Stimulated activated CD8-positive, alpha-beta memory T cell treated with anti-CD3 and anti-CD28 coated beads, Interleukin-15, amount 100 ng/mL, for 24 hours (primary cell): ENCODE measurements around the gene METTL25B.

Source experiments
- DNase-seq: peaks from one replicate; pipeline ENCODE4 v3.0.0-alpha.2; 2020; ENCODE audit warnings: low read depth

METTL25B gene

DNA sequence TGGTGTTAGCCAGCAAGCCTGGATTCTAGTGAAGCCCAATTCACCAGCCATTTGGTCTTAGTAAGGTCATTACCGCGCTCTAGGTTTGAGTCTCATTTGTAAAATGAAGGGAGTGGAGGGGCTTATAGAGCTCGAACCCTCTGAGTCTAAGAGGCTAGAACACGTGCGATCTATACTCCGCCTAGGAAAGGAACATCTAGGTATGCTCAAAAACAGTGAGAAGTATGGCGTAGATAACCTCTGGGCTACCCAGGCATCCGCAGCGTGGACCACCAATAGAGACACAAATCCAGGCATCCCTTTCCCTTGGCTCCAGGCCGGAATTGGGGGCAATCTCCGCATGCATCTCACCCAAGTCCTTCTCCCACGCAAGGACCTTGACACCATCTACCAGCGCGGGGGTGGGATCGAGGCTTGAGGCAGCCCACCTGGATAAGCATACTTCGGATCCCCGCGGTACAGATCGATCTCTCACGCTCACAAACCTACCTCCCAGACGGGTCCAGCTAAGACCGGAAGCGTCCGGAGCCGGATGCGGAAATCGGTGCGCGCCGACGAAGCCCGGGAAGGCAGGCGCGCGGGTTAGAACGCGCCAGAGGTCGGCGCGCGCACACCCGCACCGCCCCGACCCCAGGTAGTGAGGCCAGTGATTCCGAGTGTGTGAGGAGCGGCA, at the start of gene METTL25B:
TSS of gene METTL25B (plus strand) at position 544 of the 673 bp plus-strand sequence. CDS start 636 bp downstream, outside the sequence.
- DNase-seq, result no peak

DNA sequence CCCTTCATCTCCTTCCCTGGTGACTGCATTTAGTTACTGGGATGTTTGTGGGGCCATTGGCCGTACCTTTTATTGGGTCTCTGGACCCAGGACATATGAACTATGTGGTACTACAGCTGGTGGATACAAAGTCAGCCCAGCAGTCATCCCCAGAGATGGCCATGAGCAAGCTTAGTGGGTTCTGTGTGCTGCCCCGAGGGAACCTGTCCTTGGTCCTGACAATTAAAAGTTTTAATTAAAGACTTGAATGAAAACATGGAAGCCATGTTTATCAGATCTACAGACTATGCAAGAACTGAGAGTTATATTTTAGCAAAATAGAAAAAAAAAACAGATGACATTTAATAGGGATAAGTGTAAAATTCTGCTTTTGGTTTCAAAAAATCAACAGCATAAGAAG, 48.2 kb upstream of the METTL25B start:
- DNase-seq, result no peak

DNA sequence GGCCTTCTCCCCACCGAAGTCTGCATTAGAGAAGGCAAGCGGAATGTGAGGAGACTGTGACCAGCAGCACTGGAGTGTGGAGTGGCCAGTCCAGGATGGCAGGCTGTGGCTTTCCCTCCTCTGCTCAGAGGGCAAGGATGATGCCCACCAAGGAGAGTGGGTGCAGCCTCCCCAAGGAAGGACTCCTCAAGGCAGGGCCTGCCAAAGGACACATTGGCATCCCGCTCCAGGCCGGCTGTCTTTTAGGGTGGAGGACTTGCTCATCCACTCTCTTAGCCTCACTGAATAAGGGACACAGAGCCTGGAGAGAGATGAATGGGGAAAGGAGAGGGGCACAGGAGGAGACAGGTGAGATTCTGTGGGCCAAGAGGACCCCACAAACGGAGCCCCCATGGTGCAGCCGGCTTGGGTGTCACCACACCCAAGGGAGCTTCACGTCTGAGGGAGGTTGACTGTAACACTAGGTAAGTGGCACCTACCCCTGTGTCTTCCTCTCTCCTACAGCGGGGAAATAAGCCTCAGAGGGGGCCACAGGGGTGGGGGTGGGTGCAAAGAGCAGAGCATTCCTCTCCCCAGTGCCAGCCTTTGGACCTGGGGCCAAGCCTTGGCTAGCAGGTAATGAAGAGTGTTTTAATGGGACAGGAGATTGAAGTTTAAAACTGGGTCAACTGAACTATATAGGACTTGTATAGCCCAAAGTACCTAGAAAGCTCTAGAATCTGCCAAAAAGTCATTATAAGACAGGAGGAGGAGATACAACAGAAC, 46.9 kb upstream of the METTL25B start:
- DNase-seq, result no peak

DNA sequence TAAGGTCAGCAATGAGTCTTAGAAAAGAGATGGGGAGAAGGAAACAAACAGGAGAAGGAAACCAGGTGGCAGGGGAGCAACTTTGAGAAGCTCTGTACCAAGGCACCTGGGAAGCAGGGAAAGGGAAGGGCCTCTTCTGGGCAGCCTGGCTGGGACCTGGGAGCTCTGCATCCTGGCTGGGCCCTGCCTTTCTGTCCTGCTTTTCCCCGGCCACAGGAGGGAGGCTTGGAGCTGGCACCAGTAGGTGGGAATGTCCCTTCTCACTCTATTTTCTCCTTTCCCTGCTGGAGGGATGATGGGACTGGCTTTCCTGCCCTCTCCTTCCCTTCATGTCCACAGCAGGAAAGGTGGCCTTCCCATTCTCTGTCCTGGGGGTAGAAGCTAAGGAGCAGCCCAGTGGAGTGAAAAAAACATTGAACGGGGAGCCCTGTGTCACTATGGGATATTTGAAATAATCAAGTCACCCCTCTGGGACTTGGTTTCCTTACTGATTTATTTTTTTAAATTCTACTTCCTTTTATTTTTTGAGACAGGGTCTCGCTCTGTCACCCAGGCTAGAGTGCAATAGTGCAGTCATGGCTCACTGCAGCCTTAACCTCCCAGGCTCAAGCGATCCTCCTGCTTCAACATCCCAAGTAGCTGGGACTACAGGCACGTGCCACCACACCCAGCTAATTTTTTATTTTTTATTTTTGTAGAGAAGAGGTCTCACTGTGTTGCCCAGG, 45.9 kb upstream of the METTL25B start:
- no peak for DNase-seq

DNA sequence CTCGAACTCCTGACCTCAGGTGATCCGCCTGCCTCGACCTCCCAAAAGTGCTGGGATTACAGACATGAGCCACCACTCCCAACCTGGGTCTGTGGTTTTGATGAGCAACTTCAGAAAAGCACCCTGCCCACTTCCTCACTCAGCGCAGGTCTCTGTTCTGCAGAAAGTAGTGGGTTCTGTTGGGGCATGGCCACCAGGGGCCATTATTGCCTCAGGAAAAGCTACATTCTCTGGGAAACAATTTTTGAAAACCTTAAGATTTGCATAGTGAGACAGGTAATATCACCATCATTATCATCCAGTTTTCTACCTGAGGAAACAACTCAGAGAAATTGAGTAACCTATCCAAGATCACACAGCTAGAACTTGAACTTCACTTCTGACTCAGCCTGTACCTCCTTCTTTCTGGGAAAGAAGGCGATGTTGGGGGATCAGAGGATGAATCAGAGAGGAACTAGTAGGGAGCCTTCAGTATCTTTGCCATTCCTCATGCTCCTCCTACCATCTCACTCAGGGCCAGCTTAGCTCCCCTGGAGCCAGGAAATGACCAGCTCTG, 44.0 kb upstream of the METTL25B start:
- no peak for DNase-seq

DNA sequence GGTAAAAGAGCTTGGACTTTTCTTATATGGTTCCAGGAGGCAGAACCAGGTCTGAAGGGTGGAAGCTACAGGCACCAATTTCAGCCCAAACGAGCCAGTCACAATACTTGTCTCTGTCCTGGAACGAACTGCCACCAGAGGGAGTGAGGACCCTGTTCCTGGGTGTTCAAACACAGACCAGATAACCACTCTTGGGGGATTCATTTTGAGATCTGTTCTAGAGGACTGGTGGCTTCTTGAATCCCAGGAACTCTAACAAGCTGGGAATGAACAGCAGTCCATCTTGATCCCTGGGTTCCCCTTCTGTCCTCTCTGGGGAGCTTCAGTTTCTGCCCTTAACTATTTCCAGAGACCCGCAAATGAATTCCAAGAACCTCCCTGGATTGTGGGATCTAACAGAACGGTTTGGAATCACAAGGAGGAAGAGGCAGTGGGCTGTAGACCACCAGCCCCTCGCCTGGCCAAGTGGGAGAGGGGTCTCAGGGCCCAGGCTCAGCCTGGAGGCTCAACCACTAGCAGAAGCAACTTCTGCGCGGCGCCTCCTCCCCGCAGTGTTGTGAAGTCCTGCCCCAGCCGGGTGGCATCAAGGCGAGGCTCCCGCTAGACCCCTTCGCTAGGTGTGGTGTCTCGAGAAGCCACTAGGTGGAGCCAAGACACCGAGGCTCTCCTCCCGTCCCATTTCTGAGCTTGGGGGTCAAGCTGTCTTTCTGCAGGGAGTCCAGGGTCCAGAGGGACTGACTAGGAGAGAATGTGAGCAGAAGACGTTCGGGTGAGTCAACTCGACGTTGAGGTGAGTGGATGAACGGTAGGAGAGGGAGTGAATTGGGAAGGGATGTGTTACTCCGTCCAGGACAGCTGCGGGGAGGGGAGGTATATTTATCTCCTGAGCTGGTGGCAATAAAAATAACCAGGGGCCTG, 39.0 kb upstream of the METTL25B start:
- DNase-seq, result peak; percentile 31

DNA sequence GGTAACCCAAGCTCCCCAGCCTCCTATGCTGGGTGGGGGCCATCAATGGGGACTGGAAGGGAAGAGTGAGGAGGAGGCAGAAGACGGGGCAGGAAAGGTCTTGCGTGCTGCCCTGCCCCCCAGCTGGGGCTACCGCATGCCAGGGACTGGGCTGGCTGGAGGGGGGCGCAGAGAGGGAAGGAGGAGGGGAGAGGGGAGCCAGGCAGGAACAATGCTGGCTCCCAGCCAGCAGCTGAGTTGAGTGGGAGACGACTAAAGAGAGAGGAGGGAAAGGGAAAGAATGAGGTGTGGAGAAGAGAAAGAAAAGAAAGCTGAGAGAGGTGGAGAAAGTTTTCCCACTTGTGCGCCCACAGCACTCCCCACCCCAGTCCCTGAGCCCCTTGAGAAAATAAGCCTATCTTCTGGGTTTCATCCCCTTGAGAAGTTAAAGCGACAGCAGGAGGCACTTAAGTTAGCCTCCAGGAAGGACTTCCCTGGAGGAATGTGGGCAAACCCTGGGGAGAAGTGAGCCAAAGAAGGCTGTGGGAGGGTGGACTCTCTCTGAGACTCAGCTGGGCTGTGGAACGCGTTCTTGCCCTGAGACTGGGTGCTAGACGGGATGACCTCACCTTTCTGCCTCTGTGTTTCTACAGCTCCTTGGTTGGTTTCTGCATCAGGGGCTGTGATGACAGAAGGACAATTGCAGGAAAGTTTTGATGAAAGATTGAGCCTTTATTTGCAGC, 38.2 kb upstream of the METTL25B start:
- no peak for DNase-seq

DNA sequence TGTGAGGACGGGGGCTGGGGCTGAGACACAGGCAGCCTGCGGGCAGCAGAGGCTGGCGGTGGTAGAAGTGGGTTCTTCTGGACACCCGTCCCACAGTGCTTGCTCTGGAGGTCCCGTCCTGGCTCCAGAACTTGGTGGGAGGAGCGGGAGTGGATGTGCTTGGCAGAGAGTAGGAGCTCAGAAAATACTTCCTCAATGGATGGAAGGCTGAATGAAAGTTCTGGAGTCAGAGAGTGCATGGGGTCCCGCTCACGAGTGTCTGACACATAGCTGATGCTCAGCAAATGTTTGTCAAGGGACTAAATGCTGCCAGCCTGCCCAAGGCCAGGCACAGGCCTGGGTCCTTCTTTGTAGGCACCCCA, 37.6 kb upstream of the METTL25B start:
- DNase-seq, result no peak

DNA sequence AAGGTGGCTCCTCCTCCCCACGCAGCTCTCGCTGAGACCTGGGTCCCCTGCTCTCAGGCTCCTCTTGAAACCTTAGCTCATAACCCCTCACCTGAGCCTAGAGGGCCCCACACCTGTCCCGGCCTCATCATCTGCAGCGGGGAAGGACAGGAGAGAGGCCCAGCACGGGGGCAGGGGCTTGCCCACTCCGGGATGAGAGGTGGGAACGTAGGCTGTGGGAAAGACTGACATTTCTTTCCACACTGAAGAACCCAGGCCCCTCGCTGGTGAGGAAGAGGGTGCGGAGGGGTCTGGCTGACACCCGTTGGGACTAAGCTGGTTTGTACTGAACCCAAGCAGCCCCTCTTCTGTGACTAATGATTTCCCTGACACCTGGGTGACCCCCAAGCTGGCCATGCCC, 37.1 kb upstream of the METTL25B start:
- DNase-seq, result no peak

DNA sequence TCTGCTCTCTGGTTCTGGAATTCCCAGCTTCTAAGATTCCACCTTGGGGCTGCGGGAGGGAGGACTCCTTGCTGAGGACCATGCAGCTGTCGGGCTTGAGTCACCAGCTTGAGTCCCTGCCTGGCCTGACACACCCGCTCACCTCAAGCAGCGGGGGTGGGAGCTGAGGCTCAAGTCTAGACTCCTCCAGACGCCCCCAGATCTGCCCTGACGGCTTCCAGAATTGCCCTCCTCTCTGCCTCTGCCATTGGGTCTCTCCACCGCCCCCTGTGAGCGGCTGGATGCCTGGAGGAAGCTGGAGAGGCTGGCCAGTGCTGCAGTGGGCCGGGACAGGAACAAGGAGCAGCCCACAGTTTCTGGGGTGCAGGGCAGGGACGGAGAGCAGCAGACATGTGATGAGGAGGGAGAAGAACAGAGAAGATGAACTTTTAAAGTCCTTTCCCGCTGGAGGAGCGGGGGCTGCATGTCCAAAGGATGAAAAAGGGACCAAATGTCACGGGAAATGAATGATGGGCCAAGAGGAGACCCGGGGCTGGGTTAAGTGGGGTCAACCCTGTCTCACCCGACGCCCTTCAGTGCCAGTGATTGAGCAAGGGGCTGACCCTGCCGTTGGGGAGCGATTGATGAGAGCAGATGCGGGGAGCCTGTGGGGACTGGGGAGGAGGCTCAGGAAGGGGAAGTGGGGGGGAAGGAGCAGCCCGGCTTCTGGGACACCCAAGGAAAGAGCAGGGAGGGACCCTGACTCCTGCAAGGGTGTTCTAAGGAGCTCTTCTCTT, 36.4 kb upstream of the METTL25B start:
- DNase-seq, result no peak

DNA sequence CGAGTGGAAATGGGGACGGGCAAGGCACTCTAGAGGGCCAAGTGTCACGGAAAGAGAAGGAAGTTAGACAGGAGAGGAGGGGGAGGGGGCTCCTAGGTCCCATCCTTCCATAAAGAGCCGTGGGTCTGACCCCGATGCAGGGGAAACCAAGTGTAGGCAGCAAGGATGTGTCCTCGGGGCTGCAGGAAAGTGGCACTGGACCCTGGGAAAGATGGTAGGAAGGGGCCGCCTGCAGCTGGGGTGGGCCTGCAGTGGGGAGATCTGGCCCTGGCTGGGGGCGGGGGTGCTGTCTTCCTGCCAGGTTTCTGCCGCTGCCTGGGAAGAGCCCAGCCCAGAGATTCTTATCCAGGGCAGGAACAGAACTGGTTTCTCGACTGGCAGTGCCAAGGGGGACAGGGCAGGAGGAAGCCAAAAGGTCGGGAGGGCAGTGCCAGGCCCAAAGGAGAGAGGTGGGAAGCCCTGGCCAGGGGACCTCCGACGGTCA, 35.8 kb upstream of the METTL25B start:
- no peak for DNase-seq

DNA sequence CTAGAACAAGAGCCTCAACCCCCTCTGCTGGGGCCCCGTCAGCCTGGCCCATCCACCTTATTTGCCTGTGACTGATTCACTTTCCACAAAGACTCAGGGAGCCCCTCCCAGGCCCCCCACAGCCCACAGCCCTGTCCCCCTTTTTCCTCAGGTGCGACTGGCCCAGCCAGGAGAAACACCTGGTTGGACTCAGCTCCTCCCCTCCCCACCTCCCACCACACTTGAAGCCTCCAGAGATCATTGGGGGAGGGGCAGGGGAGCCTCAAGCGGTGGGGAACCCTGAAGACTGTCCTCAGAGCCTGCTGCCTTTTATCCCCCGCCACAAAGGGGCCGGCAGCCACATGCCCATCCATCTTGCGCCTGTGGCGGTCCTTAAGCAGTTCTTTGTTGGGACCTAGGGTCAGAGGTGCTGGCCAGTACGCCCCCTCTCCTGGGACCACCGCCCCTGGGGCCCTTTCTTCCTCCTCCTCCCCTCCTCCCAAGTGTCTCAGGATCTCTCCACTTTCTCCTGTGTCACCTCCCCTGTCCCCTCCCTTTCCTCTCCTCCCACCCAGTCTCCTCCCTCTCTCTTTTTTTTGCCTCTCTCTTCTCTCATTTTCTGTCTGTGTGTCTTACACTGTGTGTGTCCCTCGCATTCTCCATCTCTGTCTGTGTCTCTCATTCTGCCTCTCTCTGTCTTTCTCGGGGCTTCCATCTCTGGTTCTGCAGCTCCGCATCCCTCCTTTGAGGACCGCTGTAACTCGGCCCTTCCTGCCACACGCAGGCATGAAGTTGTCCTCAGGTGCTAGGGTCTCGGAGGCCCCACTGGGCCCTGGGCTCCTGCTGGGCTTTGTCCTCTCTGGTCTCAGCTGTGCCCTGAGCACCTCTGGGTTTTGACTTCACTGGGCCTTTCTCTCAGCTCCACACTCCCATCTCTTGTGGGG, 35.1 kb upstream of the METTL25B start:
- no peak for DNase-seq

DNA sequence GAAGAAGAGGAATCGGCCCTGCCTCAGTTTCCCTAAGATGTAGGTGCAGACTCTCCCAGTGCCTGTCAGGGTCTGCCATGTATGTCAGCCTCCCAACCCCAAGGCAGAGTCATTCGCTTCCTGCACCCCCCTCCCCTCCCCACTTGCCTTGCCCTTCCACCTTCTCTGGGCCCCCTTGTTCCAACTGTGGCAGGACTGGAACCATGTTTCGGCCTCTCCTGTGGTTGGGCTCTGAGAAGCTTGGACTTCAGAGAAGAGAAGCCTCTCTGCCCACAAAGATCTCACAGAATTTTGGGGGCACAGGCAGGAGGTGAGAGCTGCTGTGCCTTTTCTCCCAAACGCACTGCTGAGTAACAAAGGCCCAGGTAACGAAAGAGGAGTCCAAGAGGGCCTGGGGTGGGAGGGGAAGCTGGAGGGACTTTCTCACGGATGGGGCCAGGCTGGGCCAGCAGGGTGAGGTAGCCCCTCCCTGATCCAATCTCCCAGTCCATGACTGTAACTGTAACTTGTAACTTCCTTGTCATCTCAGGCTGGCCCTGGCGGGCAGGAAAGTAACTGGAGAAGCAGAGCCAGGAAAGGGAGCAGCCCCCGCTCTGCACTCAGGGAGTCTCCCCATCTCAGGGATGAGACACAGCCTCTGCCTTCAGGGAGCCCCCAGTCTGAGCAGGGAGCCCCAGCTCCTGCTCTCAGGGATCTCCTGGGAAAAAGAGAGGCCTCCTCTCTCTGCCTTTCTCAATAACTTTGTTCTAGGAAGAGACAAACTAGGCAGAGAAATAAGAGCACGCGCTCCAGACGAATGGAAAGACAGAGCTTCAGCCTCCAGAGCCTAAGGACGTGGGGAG, 34.2 kb upstream of the METTL25B start:
- DNase-seq, result no peak

DNA sequence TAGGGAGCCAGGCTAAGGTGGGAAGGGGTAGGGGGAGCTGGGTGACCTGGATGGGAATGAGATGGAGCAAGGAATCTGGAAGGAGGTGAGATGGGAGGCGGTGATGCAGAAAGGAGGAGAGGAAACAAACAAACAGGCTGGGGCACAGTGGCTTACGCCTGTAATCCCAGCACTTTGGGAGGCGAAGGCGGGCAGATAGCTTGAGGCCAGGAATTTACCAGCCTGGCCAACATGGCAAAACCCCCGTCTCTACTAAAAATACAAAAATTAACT, 33.6 kb upstream of the METTL25B start:
- no peak for DNase-seq

DNA sequence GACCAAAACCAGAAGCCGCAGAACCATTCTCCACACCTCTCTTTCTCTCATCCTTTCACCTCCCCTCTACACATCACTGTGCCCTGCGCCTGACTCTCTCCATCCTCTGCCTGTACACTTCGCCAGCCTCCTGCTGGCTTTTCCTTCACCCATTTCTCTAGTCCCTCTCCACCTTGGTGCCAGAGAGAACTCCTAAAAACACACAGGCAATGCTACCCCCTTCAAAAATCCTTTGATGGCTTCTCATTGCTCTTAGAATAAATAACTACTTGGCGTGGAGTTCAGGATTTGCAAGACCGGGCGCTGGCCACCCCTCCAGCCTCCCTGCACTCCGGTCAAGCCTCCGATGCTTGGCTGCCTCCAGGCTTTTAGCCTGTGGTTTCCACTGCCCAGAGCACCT, 31.5 kb upstream of the METTL25B start:
- no peak for DNase-seq

DNA sequence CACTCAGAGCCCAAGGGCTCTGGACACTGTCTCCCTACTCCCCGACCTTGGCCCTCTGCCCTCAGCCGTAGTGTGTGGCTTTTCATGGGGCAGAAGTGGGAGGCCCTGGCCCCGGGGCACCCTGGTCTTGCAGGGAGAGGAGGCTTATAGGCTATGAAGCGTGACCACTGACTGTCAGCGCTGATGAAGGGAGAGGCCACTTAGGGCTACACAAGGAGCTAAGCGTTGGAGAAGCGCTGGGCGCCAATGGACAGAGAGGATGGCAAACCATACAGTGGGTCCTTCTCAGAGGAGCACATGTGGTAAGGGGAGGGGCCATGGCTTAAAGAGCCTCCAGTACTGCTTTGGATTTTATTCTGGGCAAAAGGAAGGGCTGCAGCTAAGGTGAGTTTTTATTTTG, 30.8 kb upstream of the METTL25B start:
- DNase-seq, result no peak

DNA sequence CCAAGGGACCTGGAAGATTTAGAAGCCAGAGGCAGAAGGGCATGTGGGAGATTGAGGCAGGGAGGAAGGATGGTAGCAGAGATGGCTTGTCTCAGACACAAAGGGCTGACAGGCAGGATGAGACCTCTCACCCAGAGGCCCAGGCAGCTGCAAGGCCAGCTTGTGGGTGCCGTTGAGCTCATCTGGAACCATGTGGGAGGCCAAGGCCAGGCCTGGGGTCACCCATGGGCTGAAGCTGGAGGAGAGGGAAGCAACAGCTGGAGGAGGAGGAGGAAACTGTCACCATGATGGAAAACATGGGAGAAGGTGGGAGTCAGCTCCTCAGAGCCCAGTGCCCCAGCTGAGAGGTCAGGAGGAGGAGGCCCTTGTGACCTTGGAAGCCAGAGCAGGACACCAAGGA, 29.3 kb upstream of the METTL25B start:
- DNase-seq, result no peak
